Hypothalamus (tissue), 51 donors: ENCODE results near the gene GPHB5.

ENCODE experiments used
- DNase-seq, 51 donors: peaks; one replicate each; lab custom pipeline; 2025; lab: John Stamatoyannopoulos, UW

The GPHB5 gene

GRCh38 chr14:63267171-63267570, 51.6 kb downstream of the GPHB5 start:
- DNase-seq: no peak

DNA sequence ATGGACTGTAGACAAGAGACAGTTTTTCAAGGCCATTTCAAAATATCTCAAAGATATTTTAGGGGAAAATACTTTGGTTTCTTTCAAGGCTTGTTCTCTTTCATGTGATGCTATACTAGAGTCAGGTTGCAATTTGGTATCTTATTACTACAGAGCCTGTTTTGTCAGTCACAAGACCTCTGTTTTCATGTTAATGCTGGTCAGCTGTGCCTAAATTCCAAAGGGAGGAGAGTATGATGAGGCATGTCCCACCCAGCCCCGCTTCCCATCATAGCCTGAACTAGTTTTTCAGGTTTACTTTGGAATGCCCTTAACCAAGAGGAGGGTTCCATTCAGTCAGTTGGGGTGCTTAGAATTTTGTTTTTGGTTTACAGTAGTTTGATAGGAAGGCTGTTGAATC, 52.6 kb downstream of the GPHB5 start:
- DNase-seq: no peak
